Measurements from ENCODE around the gene SCUBE2. TPM values are rescaled to one million over a fixed set of nuclear protein-coding genes. Genes with fewer than 3 reads are reported as not detected.

The SCUBE2 gene
- total RNA-seq, 4 donors from 2014 or later, result 4.6 to 20.0 (median 10.9) TPM

DNA sequence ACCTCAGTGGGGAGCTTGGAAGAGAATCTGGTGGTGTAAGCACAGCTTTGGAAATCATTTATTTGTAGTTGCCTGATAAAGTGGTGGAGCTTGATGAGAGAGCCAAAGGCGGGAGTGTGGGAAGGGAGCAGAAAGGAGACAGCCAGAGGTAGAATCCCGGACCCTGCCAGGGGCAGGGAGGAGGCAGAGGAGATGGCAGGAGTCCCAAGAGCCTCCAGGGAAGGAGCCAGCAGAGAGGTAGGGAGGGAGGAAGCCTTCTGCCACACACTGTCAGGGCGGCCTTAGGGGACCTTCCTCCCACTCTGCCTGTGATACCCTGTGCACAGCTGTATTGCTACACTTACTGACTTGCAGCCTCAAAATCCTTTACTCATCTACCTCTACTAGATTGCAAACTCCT, 15.4 kb downstream of the SCUBE2 start:
- intact Hi-C loops (cut with DNase I; ENCODE audit: low total_unique reads) (no loop called here), in situ Hi-C loops (cut with MboI; ENCODE audit: low pct_ligation_motif_present in 1 of 4, low pct_unique_long_range_greater_than_20kb in 1 of 4, low sequenced_read_pairs in 3 of 4) (no loop called here)
- DNase-seq, result no peak
- H3K9me3 ChIP-seq, result no peaks in the 10 kb centered on the region
- TF ChIP-seq POLR2A (IDR thresholded peaks at IDR 0.05) (no peak), EP300 (IDR thresholded peaks at IDR 0.05; ENCODE audit: low read depth) (no peak), POLR2AphosphoS5 (IDR thresholded peaks at IDR 0.05) (no peak)
- TF ChIP-seq, protein P1, sequence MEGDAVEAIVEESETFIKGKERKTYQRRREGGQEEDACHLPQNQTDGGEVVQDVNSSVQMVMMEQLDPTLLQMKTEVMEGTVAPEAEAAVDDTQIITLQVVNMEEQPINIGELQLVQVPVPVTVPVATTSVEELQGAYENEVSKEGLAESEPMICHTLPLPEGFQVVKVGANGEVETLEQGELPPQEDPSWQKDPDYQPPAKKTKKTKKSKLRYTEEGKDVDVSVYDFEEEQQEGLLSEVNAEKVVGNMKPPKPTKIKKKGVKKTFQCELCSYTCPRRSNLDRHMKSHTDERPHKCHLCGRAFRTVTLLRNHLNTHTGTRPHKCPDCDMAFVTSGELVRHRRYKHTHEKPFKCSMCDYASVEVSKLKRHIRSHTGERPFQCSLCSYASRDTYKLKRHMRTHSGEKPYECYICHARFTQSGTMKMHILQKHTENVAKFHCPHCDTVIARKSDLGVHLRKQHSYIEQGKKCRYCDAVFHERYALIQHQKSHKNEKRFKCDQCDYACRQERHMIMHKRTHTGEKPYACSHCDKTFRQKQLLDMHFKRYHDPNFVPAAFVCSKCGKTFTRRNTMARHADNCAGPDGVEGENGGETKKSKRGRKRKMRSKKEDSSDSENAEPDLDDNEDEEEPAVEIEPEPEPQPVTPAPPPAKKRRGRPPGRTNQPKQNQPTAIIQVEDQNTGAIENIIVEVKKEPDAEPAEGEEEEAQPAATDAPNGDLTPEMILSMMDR (IDR thresholded peaks at IDR 0.05), result no peak
- H3K27ac ChIP-seq, result no peak overlapping the region
- H3K36me3 ChIP-seq, result no peaks in the 10 kb centered on the region
- 82 to 88% methylated on average over 1 to 3 of the region's 3 CpGs for WGBS, 2 donors (ENCODE audit: low coverage in 1 of 2)
- no peaks in the 10 kb centered on the region for H3K27me3 ChIP-seq
- H3K4me1 ChIP-seq, result peaks cover 0 to 12% (median 8%) of the 10 kb centered on the region in 4 donors
- no peak overlapping the region for H3K4me3 ChIP-seq

DNA sequence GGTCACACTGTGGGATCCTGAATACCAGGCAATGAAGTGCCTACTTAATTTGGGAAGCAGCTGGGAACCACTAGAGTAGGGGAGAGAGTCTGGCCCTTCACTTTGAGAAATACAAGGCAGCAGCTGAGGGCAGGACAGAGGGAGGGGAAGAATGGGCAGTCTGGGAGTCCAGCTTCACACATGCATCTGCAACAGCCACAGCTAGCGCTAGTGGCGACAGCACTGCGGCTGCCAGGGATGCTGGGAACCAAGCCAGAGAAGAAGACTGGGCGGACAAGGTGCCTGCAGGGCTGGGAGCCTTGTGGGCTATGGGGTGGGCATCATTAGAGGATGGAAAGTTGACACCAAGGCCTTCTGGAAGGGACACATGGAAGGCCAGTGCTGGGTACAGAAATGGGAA, 15.8 kb downstream of the SCUBE2 start:
- in situ Hi-C loops (cut with MboI; ENCODE audit: low pct_ligation_motif_present in 1 of 4, low pct_unique_long_range_greater_than_20kb in 1 of 4, low sequenced_read_pairs in 3 of 4), result no loop called here
- H3K4me3 ChIP-seq, result no peak overlapping the region
- intact Hi-C loops (cut with DNase I; ENCODE audit: low total_unique reads), result no loop called here
- no peaks in the 10 kb centered on the region for H3K27me3 ChIP-seq
- no peak for DNase-seq
- TF ChIP-seq POLR2AphosphoS5 (IDR thresholded peaks at IDR 0.05) (no peak), POLR2A (IDR thresholded peaks at IDR 0.05) (no peak), EP300 (IDR thresholded peaks at IDR 0.05; ENCODE audit: low read depth) (no peak)
- TF ChIP-seq, protein P1 (IDR thresholded peaks at IDR 0.05), result no peak
- H3K27ac ChIP-seq, result no peak overlapping the region
- H3K9me3 ChIP-seq, result no peaks in the 10 kb centered on the region
- H3K36me3 ChIP-seq, result no peaks in the 10 kb centered on the region
- peaks cover 0 to 15% (median 8%) of the 10 kb centered on the region in 4 donors for H3K4me1 ChIP-seq
- WGBS, 2 donors (ENCODE audit: low coverage in 1 of 2), result 67% methylated on average over 4 of the region's 4 CpGs; no CpG with 5 or more reads in 1 of the 2 donors

DNA sequence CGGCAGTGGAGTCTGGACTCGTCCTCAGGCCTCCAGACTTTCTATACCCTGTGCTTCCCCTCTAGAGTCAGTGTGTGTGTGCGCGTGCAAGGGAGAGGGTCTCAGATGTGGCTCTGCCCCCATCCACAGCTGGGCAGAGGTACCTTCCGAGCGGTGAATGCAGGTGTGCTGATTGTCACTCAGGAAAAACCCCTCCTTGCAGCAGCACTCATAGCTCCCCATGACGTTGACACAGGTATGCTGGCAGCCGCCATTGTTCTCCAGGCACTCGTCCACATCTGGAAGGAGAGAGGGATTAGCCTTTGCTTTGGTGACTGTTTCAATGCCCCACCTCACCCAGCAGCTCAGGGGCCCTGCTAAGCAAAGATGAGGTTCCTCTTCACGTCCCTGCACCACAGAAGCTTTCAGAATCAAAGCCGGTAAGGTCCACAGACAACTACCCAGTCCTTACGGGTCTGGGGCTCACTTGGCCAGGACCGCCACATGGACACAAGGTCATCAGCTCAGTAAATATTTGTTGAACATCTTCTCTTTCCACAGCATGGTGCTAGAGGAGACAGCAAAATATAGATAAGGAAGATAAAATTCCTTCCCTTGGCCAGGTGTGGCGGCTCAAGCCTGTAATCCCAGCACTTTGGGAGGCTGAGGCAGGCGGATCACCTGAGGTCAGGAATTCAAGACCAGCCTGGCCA, 16.9 kb downstream of the SCUBE2 start:
- no peaks in the 10 kb centered on the region for H3K27me3 ChIP-seq
- 85% methylated on average over 15 of the region's 15 CpGs; no CpG with 5 or more reads in 1 of the 2 donors for WGBS, 2 donors (ENCODE audit: low coverage in 1 of 2)
- no peak for DNase-seq
- H3K4me3 ChIP-seq, result no peak overlapping the region
- in situ Hi-C loops (cut with MboI; ENCODE audit: low pct_ligation_motif_present in 1 of 4, low pct_unique_long_range_greater_than_20kb in 1 of 4, low sequenced_read_pairs in 3 of 4) (no loop called here), intact Hi-C loops (cut with DNase I; ENCODE audit: low total_unique reads) (no loop called here)
- no peaks in the 10 kb centered on the region for H3K9me3 ChIP-seq
- H3K4me1 ChIP-seq, result peaks cover 0 to 17% (median 8%) of the 10 kb centered on the region in 4 donors
- no peak for TF ChIP-seq POLR2A (IDR thresholded peaks at IDR 0.05)
- no peak for TF ChIP-seq EP300 (IDR thresholded peaks at IDR 0.05; ENCODE audit: low read depth)
- TF ChIP-seq, protein P1 (IDR thresholded peaks at IDR 0.05), result no peak
- no peak for TF ChIP-seq POLR2AphosphoS5 (IDR thresholded peaks at IDR 0.05)
- H3K36me3 ChIP-seq, result no peaks in the 10 kb centered on the region
- no peak overlapping the region for H3K27ac ChIP-seq

DNA sequence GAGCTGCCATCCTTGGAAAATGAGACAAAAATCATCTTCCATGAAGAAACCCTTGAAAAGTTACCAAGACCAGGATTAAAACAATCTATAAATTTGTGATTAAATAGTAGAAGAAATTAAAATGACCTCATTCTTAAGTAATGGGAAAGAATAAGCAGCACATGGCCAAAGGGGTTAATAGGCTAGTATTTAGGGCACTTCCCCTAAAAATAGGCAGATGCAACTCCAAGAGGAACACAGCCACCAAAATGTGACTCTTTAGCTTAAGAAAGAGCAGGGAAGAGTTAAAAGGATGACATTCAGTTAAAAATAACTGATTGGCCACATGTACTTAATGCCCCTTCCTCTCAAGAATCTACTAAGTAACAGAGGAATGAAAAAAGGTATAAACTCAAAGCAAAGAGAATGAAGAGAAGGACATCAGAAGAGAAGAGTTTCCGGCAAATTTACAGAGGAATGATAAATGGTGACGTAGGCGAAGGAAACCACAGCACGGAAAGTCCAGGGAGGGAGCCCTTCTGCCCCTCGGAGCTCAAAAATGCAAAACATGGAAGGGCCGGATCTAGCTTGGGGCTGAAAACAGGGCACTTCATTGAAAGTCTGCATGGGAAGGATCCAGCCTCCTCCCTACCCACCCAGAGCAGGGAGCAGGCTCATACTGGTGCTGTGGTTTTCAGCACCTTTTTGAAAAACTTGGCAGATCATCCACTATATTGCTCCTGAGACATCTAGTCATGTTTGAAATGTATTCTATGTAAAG, 17.8 kb downstream of the SCUBE2 start:
- Histone ChIP-seq H3K9me3 (no peaks in the 10 kb centered on the region), H3K4me3 (no peak overlapping the region), H3K36me3 (no peaks in the 10 kb centered on the region), H3K4me1 (peaks cover 0 to 16% (median 8%) of the 10 kb centered on the region in 4 donors), H3K27ac (no peak overlapping the region), H3K27me3 (no peaks in the 10 kb centered on the region)
- 82 to 91% methylated on average over 6 of the region's 6 CpGs for WGBS, 2 donors (ENCODE audit: low coverage in 1 of 2)
- in situ Hi-C loops (cut with MboI; ENCODE audit: low pct_ligation_motif_present in 1 of 4, low pct_unique_long_range_greater_than_20kb in 1 of 4, low sequenced_read_pairs in 3 of 4) (no loop called here), intact Hi-C loops (cut with DNase I; ENCODE audit: low total_unique reads) (no loop called here)
- DNase-seq, result no peak
- no peak for TF ChIP-seq POLR2AphosphoS5 (IDR thresholded peaks at IDR 0.05)
- TF ChIP-seq, protein P1 (IDR thresholded peaks at IDR 0.05), result no peak
- no peak for TF ChIP-seq EP300 (IDR thresholded peaks at IDR 0.05; ENCODE audit: low read depth)
- no peak for TF ChIP-seq POLR2A (IDR thresholded peaks at IDR 0.05)

Measured in transverse colon (tissue), 4 donors.